GM18951 (cell line): ENCODE results near the gene HPSE.

Experiments
- POLR2A ChIP-seq: IDR thresholded peaks from 4 replicates; pipeline ENCODE4 v1.6.1; 2011; ENCODE audit warnings: mild to moderate bottlenecking; ENCODE audit not compliant: insufficient read length, insufficient read depth; ENCODE audit errors: extremely low read depth
- in situ Hi-C: fragments of 300-500 bp; cut with MboI; formaldehyde crosslinking; loops from one replicate; pipeline ENCODE4 v1.12.0; 2022; ENCODE audit warnings: low sequenced_read_pairs, mixed read lengths, inconsistent platforms; ENCODE audit not compliant: unreplicated experiment

The HPSE gene

GRCh38 chr4:83261307-83261706 lies 73.3 kb downstream of the HPSE start:
- no peak for TF ChIP-seq POLR2A
- in situ Hi-C loops = no loop called here

- in situ Hi-C loops = loop anchor here (10.0 kb wide), 1 partner anchor 185 kb away; no protein-coding TSS in a partner anchor
- TF ChIP-seq POLR2A = no peak
Observed at GRCh38 chr4:83259586-83259985, 75.1 kb downstream of the HPSE start.

- no peak for TF ChIP-seq POLR2A
- in situ Hi-C loops = loop anchor here (10.0 kb wide), 1 partner anchor 184 kb away; no protein-coding TSS in a partner anchor
Observed at GRCh38 chr4:83258461-83258860, 76.2 kb downstream of the HPSE start.

- TF ChIP-seq POLR2A = no peak
- in situ Hi-C loops = loop anchor here (10.0 kb wide), 1 partner anchor 183 kb away; no protein-coding TSS in a partner anchor
Observed at GRCh38 chr4:83257811-83258210, 76.8 kb downstream of the HPSE start.

- in situ Hi-C loops = loop anchor here (10.0 kb wide), 1 partner anchor 181 kb away; no protein-coding TSS in a partner anchor
- TF ChIP-seq POLR2A = no peak
Observed at GRCh38 chr4:83255584-83255983, 79.1 kb downstream of the HPSE start.

GRCh38 chr4:83252782-83253405 lies 81.8 kb downstream of the HPSE start:
- no peak for TF ChIP-seq POLR2A
- in situ Hi-C loops = loop anchor here (5.0 to 10.0 kb wide), 2 partner anchors 36 to 178 kb away; no protein-coding TSS in a partner anchor

- in situ Hi-C loops = loop anchor here (5.0 to 10.0 kb wide), 2 partner anchors 34 to 177 kb away; no protein-coding TSS in a partner anchor
- no peak for TF ChIP-seq POLR2A
Observed at GRCh38 chr4:83251447-83251830, 83.2 kb downstream of the HPSE start.

- in situ Hi-C loops = loop anchor here (5.0 to 10.0 kb wide), 2 partner anchors 34 to 176 kb away; no protein-coding TSS in a partner anchor
- TF ChIP-seq POLR2A = no peak
Observed at GRCh38 chr4:83250687-83251446, 83.8 kb downstream of the HPSE start.

- no peak for TF ChIP-seq POLR2A
- in situ Hi-C loops = no loop called here
Observed at GRCh38 chr4:83248486-83248885, 86.2 kb downstream of the HPSE start.

GRCh38 chr4:83247415-83248357 lies 87.0 kb downstream of the HPSE start:
- in situ Hi-C loops = no loop called here
- no peak for TF ChIP-seq POLR2A
